ENCODE data around the gene PLA2G2C. TPM values are rescaled to one million over a fixed set of nuclear protein-coding genes. Genes with fewer than 3 reads are reported as not detected.

PLA2G2C gene
- total RNA-seq, 4 donors from 2014 or later: not detected

DNA sequence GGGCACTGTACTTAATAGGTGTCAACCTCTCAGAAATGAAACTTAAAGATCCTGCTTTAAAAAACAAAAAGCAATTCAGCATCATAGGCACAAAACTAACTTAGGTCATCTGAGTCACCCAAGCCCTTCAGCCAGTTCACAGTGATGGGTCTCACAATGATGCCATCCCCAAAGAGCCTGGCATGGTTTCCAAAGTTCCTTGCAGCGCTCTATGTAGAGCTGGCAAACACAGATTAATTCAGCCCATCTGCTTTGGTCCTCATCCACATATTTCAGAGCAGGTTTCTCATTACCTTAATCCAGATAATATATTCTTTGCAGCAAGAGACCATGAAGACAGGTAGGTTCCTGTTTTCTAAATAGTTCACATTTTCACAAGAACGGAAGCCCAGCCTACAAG is 14.6 kb upstream of the PLA2G2C start:
- H3K36me3 ChIP-seq: no peaks in the 10 kb centered on the region
- in situ Hi-C loops (cut with MboI; ENCODE audit: low sequenced_read_pairs in 4 of 4) (no loop called here), intact Hi-C loops (cut with DNase I; ENCODE audit: low total_unique reads) (no loop called here)
- no peaks in the 10 kb centered on the region for H3K9me3 ChIP-seq
- ATAC-seq (no peak), DNase-seq (no peak)
- H3K27ac ChIP-seq: no peak overlapping the region
- TF ChIP-seq POLR2A (IDR thresholded peaks at IDR 0.05): no peak
- TF ChIP-seq, protein P1, sequence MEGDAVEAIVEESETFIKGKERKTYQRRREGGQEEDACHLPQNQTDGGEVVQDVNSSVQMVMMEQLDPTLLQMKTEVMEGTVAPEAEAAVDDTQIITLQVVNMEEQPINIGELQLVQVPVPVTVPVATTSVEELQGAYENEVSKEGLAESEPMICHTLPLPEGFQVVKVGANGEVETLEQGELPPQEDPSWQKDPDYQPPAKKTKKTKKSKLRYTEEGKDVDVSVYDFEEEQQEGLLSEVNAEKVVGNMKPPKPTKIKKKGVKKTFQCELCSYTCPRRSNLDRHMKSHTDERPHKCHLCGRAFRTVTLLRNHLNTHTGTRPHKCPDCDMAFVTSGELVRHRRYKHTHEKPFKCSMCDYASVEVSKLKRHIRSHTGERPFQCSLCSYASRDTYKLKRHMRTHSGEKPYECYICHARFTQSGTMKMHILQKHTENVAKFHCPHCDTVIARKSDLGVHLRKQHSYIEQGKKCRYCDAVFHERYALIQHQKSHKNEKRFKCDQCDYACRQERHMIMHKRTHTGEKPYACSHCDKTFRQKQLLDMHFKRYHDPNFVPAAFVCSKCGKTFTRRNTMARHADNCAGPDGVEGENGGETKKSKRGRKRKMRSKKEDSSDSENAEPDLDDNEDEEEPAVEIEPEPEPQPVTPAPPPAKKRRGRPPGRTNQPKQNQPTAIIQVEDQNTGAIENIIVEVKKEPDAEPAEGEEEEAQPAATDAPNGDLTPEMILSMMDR (IDR thresholded peaks at IDR 0.05 in 4 of 5, conservative IDR thresholded peaks at IDR 0.05 in 1 of 5): no peak
- H3K4me3 ChIP-seq: no peak overlapping the region
- peaks cover 0 to 8% (median 0%) of the 10 kb centered on the region in 3 donors for H3K27me3 ChIP-seq
- no peaks in the 10 kb centered on the region for H3K4me1 ChIP-seq

DNA sequence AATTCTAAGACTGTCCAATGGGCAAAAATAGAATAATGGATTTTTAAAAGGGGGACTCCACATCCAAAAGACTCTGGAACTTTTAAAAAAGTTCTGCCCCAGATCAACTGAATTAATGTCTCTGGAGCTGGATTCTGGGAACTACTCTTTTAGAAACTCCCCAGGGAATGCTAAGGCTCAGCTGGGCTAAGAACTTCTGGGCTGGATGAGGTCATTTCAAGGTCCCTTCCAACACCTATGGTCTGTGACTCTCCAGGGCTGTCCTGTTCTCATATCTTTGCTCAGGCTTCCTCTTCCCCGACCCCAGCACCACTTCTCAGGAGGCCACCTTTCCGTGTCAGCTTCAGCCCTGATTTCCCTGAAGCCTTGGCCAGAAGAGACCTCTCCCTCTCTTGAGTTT is 13.5 kb upstream of the PLA2G2C start:
- no peak for DNase-seq
- in situ Hi-C loops (cut with MboI; ENCODE audit: low sequenced_read_pairs in 4 of 4): loop anchor here in 1 of 4 donors (10.0 kb wide), 1 partner anchor 285 kb away; no protein-coding TSS in a partner anchor

DNA sequence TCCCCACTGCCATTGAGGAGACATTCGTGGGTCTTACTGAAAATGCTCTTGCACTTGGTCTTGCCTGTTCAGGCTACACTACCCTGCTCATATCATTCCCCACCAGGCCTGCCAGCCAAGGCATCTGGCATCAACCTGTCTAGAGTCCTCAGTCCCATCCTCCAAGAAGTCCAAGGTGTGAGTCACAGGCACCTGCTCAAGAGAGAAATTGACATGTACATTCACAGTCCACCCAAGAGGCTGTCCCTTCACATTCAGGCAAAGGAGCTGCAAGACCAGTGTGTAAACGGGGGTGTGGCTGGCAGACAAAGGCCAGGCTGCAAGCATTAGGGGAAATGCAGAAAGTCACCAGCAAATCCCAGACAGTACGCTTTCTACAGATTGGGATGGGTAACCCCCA is 13.1 kb upstream of the PLA2G2C start:
- intact Hi-C loops (cut with DNase I; ENCODE audit: low total_unique reads) (no loop called here), in situ Hi-C loops (cut with MboI; ENCODE audit: low sequenced_read_pairs in 4 of 4) (loop anchor here in 1 of 4 donors (10.0 kb wide), 1 partner anchor 285 kb away; no protein-coding TSS in a partner anchor)
- no peaks in the 10 kb centered on the region for H3K36me3 ChIP-seq
- H3K4me3 ChIP-seq: no peak overlapping the region
- H3K4me1 ChIP-seq: peaks cover 4 to 8% of the 10 kb centered on the region in 2 donors
- DNase-seq (no peak), ATAC-seq (no peak)
- no peaks in the 10 kb centered on the region for H3K9me3 ChIP-seq
- no peak for TF ChIP-seq POLR2A (IDR thresholded peaks at IDR 0.05)
- TF ChIP-seq, protein P1 (IDR thresholded peaks at IDR 0.05 in 4 of 5, conservative IDR thresholded peaks at IDR 0.05 in 1 of 5): no peak
- H3K27ac ChIP-seq: no peak overlapping the region
- H3K27me3 ChIP-seq: peaks cover 0 to 8% (median 0%) of the 10 kb centered on the region in 3 donors

More for the DNA sequence above, 13.5 kb upstream of the PLA2G2C start:
- no peaks in the 10 kb centered on the region for H3K9me3 ChIP-seq
- peaks cover 3% of the 10 kb centered on the region in 2 donors for H3K4me1 ChIP-seq
- H3K4me3 ChIP-seq: no peak overlapping the region
- no peak overlapping the region for H3K27ac ChIP-seq
- H3K27me3 ChIP-seq: peaks cover 0 to 8% (median 0%) of the 10 kb centered on the region in 3 donors
- intact Hi-C loops (cut with DNase I; ENCODE audit: low total_unique reads): no loop called here
- ATAC-seq: no peak
- H3K36me3 ChIP-seq: no peaks in the 10 kb centered on the region
- TF ChIP-seq, protein P1 (IDR thresholded peaks at IDR 0.05 in 4 of 5, conservative IDR thresholded peaks at IDR 0.05 in 1 of 5): no peak
- no peak for TF ChIP-seq POLR2A (IDR thresholded peaks at IDR 0.05)

DNA sequence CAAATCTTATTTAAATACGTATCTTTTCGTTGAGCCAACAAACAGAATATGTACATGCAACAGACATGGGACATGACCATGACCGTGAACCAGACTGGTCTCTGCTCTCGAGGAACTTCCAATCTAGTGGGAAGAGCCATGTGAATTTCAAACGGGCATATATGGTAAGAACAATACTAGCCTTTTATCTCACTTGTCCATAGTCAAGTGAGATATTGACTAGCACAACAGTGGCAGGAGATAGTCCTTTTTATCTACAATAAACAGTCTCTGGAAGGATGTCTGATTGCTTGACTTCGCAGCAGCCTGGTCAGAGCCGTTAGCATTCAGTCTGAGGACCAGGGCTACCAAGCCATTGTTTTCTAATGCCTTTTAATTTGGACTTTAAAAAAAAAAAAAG is 12.6 kb upstream of the PLA2G2C start:
- Histone ChIP-seq H3K27me3 (peaks cover 0 to 8% (median 0%) of the 10 kb centered on the region in 3 donors), H3K27ac (no peak overlapping the region), H3K9me3 (no peaks in the 10 kb centered on the region), H3K4me1 (peaks cover 4 to 9% of the 10 kb centered on the region in 2 donors), H3K4me3 (no peak overlapping the region), H3K36me3 (no peaks in the 10 kb centered on the region)
- ATAC-seq (no peak), DNase-seq (no peak)
- intact Hi-C loops (cut with DNase I; ENCODE audit: low total_unique reads) (no loop called here), in situ Hi-C loops (cut with MboI; ENCODE audit: low sequenced_read_pairs in 4 of 4) (loop anchor here in 1 of 4 donors (10.0 kb wide), 1 partner anchor 284 kb away; no protein-coding TSS in a partner anchor)
- TF ChIP-seq, protein P1 (IDR thresholded peaks at IDR 0.05 in 4 of 5, conservative IDR thresholded peaks at IDR 0.05 in 1 of 5): no peak
- TF ChIP-seq POLR2A (IDR thresholded peaks at IDR 0.05): no peak

DNA sequence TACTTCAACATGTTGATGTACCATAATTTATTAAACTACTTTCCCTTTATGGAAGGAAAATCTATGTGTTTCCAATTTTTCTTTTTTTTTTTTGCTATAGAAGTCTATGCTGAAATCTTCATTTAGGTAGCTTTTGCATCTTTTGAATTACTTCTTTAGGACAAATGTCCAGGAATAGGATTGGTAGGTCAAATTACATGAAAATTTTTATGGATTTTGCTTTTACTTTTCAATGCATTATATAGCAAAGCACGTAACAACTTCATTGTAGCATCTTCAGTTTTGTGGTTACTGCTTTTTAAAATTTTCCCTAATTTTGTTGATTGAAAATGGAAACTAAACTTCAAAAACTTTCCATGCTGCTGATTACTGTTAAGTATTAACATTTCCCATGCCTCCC is 12.0 kb upstream of the PLA2G2C start:
- in situ Hi-C loops (cut with MboI; ENCODE audit: low sequenced_read_pairs in 4 of 4): loop anchor here in 1 of 4 donors (10.0 kb wide), 1 partner anchor 283 kb away; no protein-coding TSS in a partner anchor
- no peaks in the 10 kb centered on the region for H3K9me3 ChIP-seq
- peaks cover 4 to 9% of the 10 kb centered on the region in 2 donors for H3K4me1 ChIP-seq
- peaks cover 0 to 14% (median 3%) of the 10 kb centered on the region in 3 donors for H3K27me3 ChIP-seq
- no peak for ATAC-seq
- intact Hi-C loops (cut with DNase I; ENCODE audit: low total_unique reads): no loop called here
- no peak for DNase-seq
- no peaks in the 10 kb centered on the region for H3K36me3 ChIP-seq
- no peak overlapping the region for H3K27ac ChIP-seq
- no peak overlapping the region for H3K4me3 ChIP-seq
- TF ChIP-seq, protein P1 (IDR thresholded peaks at IDR 0.05 in 4 of 5, conservative IDR thresholded peaks at IDR 0.05 in 1 of 5): no peak
- no peak for TF ChIP-seq POLR2A (IDR thresholded peaks at IDR 0.05)

All from gastrocnemius medialis (tissue), 4 donors.